GM21423 (cell line): ENCODE data around the gene ROBO4.

ENCODE experiments used
- ATAC-seq: cut with Tn5 transposase; IDR thresholded peaks from one replicate; pipeline ENCODE4 v1.9.1; 2021; ENCODE audit warnings: mild to moderate bottlenecking, moderate library complexity; ENCODE audit not compliant: unreplicated experiment

ROBO4 gene

GRCh38 chr11:124919898-124920297 is 22.2 kb upstream of the ROBO4 start:
- no peak for ATAC-seq

- ATAC-seq, result no peak
Observed at GRCh38 chr11:124918950-124919349, 21.3 kb upstream of the ROBO4 start, which contains the start of gene HEPN1. HEPN1 (plus strand) TSS chr11:124919250.

GRCh38 chr11:124917115-124917637 is 19.5 kb upstream of the ROBO4 start:
- ATAC-seq, result no peak

- no peak for ATAC-seq
Observed at GRCh38 chr11:124916370-124916710, 18.7 kb upstream of the ROBO4 start.

GRCh38 chr11:124915541-124916369 is 18.1 kb upstream of the ROBO4 start:
- no peak for ATAC-seq

- ATAC-seq, result no peak
Observed at GRCh38 chr11:124902616-124903015, 5.0 kb upstream of the ROBO4 start.

GRCh38 chr11:124900464-124900863 is 2.8 kb upstream of the ROBO4 start:
- no peak for ATAC-seq

- no peak for ATAC-seq
Observed at GRCh38 chr11:124899383-124900145, 1.9 kb upstream of the ROBO4 start.

GRCh38 chr11:124898711-124899110 is 1.0 kb upstream of the ROBO4 start:
- ATAC-seq, result no peak

- no peak for ATAC-seq
Observed at GRCh38 chr11:124898263-124898680, 607 bp upstream of the ROBO4 start.

- no peak for ATAC-seq
Observed at GRCh38 chr11:124896821-124897391, 759 bp downstream of the ROBO4 start.

- no peak for ATAC-seq
Observed at GRCh38 chr11:124896071-124896750, 1.5 kb downstream of the ROBO4 start.

- ATAC-seq, result no peak
Observed at GRCh38 chr11:124895471-124895971, 2.1 kb downstream of the ROBO4 start.

- no peak for ATAC-seq
Observed at GRCh38 chr11:124894606-124895430, 2.8 kb downstream of the ROBO4 start.

GRCh38 chr11:124893781-124894401 is 3.8 kb downstream of the ROBO4 start:
- ATAC-seq, result no peak

GRCh38 chr11:124892750-124893454 is 4.8 kb downstream of the ROBO4 start:
- ATAC-seq, result no peak

GRCh38 chr11:124892146-124892545 is 5.5 kb downstream of the ROBO4 start:
- no peak for ATAC-seq

- no peak for ATAC-seq
Observed at GRCh38 chr11:124891373-124891861, 6.2 kb downstream of the ROBO4 start.
